H1 (cell line): ENCODE results near the gene CRACDL. TPM values are rescaled to one million over a fixed set of nuclear protein-coding genes. Genes with fewer than 3 reads are reported as not detected.

Experiments
- CHD1 ChIP-seq: IDR thresholded peaks from 2 replicates; pipeline ENCODE4 v1.6.1; 2012; ENCODE audit warnings: low read depth, low read length, improper control_type of control experiment
- KDM5A ChIP-seq: fragments of 200-600 bp; IDR thresholded peaks from 2 replicates; pipeline ENCODE4 v1.7.1; 2012; ENCODE audit warnings: mild to moderate bottlenecking, low read length, inconsistent platforms, mixed read lengths
- MAFK ChIP-seq: IDR thresholded peaks from 2 replicates; pipeline ENCODE4 v1.6.1; 2012; ENCODE audit warnings: low read depth, mild to moderate bottlenecking, improper control_type of control experiment, low read length
- RNF2 ChIP-seq: fragments of 200-900, 300-1000 bp; sonication (generic); IDR thresholded peaks from 2 replicates; pipeline ENCODE4 v1.7.1; 2016; ENCODE audit warnings: borderline replicate concordance, low read depth, mild to moderate bottlenecking, antibody characterized with exemption, low read length; ENCODE audit not compliant: poor library complexity, severe bottlenecking; ENCODE audit errors: missing control alignments
- polyA plus RNA-seq, 7 experiments: library from polyadenylated mRNA; depleted of rRNA in 3 of 7; stranded (reverse) in 5 of 7; unstranded in 2 of 7; fragments of >200 nt in 5 of 7; fragments of 200-250 nt in 2 of 7; gene quantifications; 1 replicate in 5 of 7; 2 replicates in 1 of 7; 4 replicates in 1 of 7; pipeline versions ENCODE4 v1.2.1 to v1.2.3, GENCODE V29; 2011 to 2013; ENCODE audit warnings: missing spikeins in 2 of 7, mixed read lengths in 2 of 7
- total RNA-seq: library from RNA; stranded (reverse); fragmentation: NEBNext Ultra II Directional; extraction: Animal tissue kit (Norgen Biotek cat#: 25700); gene quantifications from 2 replicates; pipeline ENCODE4 v1.2.1, GENCODE V29; 2021

The CRACDL gene
- total and polyA plus RNA-seq, 2 of the 8 experiments (the other 6 are each of a cell fraction or from before 2014, with no cell fraction given) = 0.07 to 0.38 TPM

GRCh38 chr2:98921062-98921461 lies 15.0 kb downstream of the CRACDL start (continued):
- TF ChIP-seq KDM5A (no peak), MAFK (no peak), CHD1 (no peak), RNF2 (no peak)
